GM18507 (cell line): ENCODE measurements around the gene TSEN54.
"Not testable (repeated sequence)": the region's sequence is repeated elsewhere in the genome, so short reads cannot be mapped to it uniquely, and the experiment has no call there.

Source experiments
- DNase-seq: peaks from one replicate; pipeline ENCODE4 v3.0.0; 2011; ENCODE audit warnings: low read depth; ENCODE audit not compliant: insufficient read length; ENCODE audit errors: extremely low spot score
- FAIRE-seq: peaks from 2 replicates; lab custom pipeline; 2011; peaks lifted over from hg19 to GRCh38; lab: Jason Lieb, UNC

Gene TSEN54

GRCh38 chr17:75516255-75516618 is at the start of gene TSEN54:
TSEN54 (plus strand) TSS chr17:75516528; CDS start chr17:75516561, 33 bp downstream.
- peak; percentile 78 for FAIRE-seq
- DNase-seq, result peak; percentile 99

- DNase-seq (no peak), FAIRE-seq (no peak)
Observed at GRCh38 chr17:75468291-75468754, 48.0 kb upstream of the TSEN54 start.

GRCh38 chr17:75468779-75469373 is 47.5 kb upstream of the TSEN54 start:
- no peak for FAIRE-seq
- no peak for DNase-seq

GRCh38 chr17:75471207-75471606 is 45.1 kb upstream of the TSEN54 start:
- DNase-seq (no peak), FAIRE-seq (no peak)

- DNase-seq (no peak), FAIRE-seq (no peak)
Observed at GRCh38 chr17:75472119-75472518, 44.2 kb upstream of the TSEN54 start.

- FAIRE-seq, result no peak
- DNase-seq, result no peak
Observed at GRCh38 chr17:75473246-75473645, 43.1 kb upstream of the TSEN54 start.

- no peak for DNase-seq
- no peak for FAIRE-seq
Observed at GRCh38 chr17:75474736-75475135, 41.6 kb upstream of the TSEN54 start.

- DNase-seq, result no peak
- no peak for FAIRE-seq
Observed at GRCh38 chr17:75475144-75475835, 41.0 kb upstream of the TSEN54 start.

- DNase-seq, result no peak
- FAIRE-seq, result no peak
Observed at GRCh38 chr17:75475851-75476250, 40.5 kb upstream of the TSEN54 start.

GRCh38 chr17:75476271-75476671 is 40.1 kb upstream of the TSEN54 start:
- FAIRE-seq (no peak), DNase-seq (no peak)

GRCh38 chr17:75476752-75477489 is 39.4 kb upstream of the TSEN54 start:
- FAIRE-seq (no peak), DNase-seq (no peak)

- not testable (repeated sequence) for DNase-seq, FAIRE-seq
Observed at GRCh38 chr17:75477490-75477862, 38.9 kb upstream of the TSEN54 start.

GRCh38 chr17:75478508-75478907 is 37.8 kb upstream of the TSEN54 start:
- FAIRE-seq (no peak), DNase-seq (no peak)

GRCh38 chr17:75480281-75480680 is 36.0 kb upstream of the TSEN54 start:
- FAIRE-seq (no peak), DNase-seq (no peak)

GRCh38 chr17:75481194-75482068 is 34.9 kb upstream of the TSEN54 start:
- no peak for FAIRE-seq
- no peak for DNase-seq

GRCh38 chr17:75482098-75482942 is 34.0 kb upstream of the TSEN54 start:
- FAIRE-seq, result no peak
- DNase-seq, result no peak

- FAIRE-seq, result no peak
- DNase-seq, result no peak
Observed at GRCh38 chr17:75485688-75486087, 30.6 kb upstream of the TSEN54 start.

- no peak for FAIRE-seq
- DNase-seq, result no peak
Observed at GRCh38 chr17:75486151-75486550, 30.2 kb upstream of the TSEN54 start.

GRCh38 chr17:75486951-75487350 is 29.4 kb upstream of the TSEN54 start:
- no peak for DNase-seq
- no peak for FAIRE-seq
